Calu3 (cell line): ENCODE data around the gene NR4A1. TPM values are rescaled to one million over a fixed set of nuclear protein-coding genes. Genes with fewer than 3 reads are reported as not detected.

Experiments
- BruUV-seq: library from RNA; stranded (reverse); fragments of 400-500 nt; replicated peaks from 2 replicates; lab custom pipeline; 2021; lab: Mats Ljungman, UMichigan
- CTCF ChIA-PET: fragments of 300-600 bp; sonication (Branson Sonifier 250); formaldehyde crosslinking; loops from one replicate; lab custom pipeline; 2022; ENCODE audit warnings: antibody characterized with exemption; lab: Charles Lee
- DNase-seq: peaks from one replicate; pipeline ENCODE4 v3.0.0; 2022
- H3K27ac Mint-ChIP-seq: one replicate; pipeline ENCODE4 v1.8.0; 2022; ENCODE audit warnings: mixed read lengths; ENCODE audit not compliant: unreplicated experiment
- H3K27me3 Mint-ChIP-seq: one replicate; pipeline ENCODE4 v1.8.0; 2022; ENCODE audit warnings: mixed read lengths; ENCODE audit not compliant: unreplicated experiment
- H3K36me3 Mint-ChIP-seq: one replicate; pipeline ENCODE4 v1.8.0; 2022; ENCODE audit warnings: mild to moderate bottlenecking, moderate library complexity, mixed read lengths; ENCODE audit not compliant: insufficient read depth, unreplicated experiment
- H3K4me1 Mint-ChIP-seq: one replicate; pipeline ENCODE4 v1.8.0; 2022; ENCODE audit warnings: mild to moderate bottlenecking, low read depth, mixed read lengths; ENCODE audit not compliant: unreplicated experiment
- H3K4me3 Mint-ChIP-seq: one replicate; pipeline ENCODE4 v1.8.0; 2022; ENCODE audit warnings: mild to moderate bottlenecking, low read depth, moderate library complexity, mixed read lengths; ENCODE audit not compliant: unreplicated experiment
- H3K9me3 Mint-ChIP-seq: one replicate; pipeline ENCODE4 v1.8.0; 2022; ENCODE audit warnings: low read depth, mixed read lengths; ENCODE audit not compliant: unreplicated experiment
- intact Hi-C: fragments of 100-400 bp; cut with micrococcal nuclease; formaldehyde crosslinking; loops from one replicate; pipeline ENCODE4 v1.10.0; 2022; ENCODE audit not compliant: unreplicated experiment
- total RNA-seq: library from RNA; stranded (reverse); gene quantifications from 2 replicates; pipeline ENCODE4 v1.2.3, GENCODE V29; 2022
- TF ChIP-seq, protein P1 (sequence below): fragments of 200-600 bp; IDR thresholded peaks from one replicate; pipeline ENCODE4 v1.8.0; 2022; ENCODE audit warnings: antibody characterized with exemption; ENCODE audit not compliant: unreplicated experiment

NR4A1 gene
- total RNA-seq, 1 experiment from 2014 or later: 18.9 TPM

- no peak for DNase-seq
- intact Hi-C loops: no loop called here
- H3K4me1 Mint-ChIP-seq: peaks cover 11% of the 10 kb centered on the region
- H3K27me3 Mint-ChIP-seq: no peaks in the 10 kb centered on the region
- TF ChIP-seq, protein P1, sequence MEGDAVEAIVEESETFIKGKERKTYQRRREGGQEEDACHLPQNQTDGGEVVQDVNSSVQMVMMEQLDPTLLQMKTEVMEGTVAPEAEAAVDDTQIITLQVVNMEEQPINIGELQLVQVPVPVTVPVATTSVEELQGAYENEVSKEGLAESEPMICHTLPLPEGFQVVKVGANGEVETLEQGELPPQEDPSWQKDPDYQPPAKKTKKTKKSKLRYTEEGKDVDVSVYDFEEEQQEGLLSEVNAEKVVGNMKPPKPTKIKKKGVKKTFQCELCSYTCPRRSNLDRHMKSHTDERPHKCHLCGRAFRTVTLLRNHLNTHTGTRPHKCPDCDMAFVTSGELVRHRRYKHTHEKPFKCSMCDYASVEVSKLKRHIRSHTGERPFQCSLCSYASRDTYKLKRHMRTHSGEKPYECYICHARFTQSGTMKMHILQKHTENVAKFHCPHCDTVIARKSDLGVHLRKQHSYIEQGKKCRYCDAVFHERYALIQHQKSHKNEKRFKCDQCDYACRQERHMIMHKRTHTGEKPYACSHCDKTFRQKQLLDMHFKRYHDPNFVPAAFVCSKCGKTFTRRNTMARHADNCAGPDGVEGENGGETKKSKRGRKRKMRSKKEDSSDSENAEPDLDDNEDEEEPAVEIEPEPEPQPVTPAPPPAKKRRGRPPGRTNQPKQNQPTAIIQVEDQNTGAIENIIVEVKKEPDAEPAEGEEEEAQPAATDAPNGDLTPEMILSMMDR: no peak
- no peaks in the 10 kb centered on the region for H3K36me3 Mint-ChIP-seq
- CTCF ChIA-PET: no interaction called here
- H3K4me3 Mint-ChIP-seq: no peak overlapping the region
- no peak overlapping the region for H3K27ac Mint-ChIP-seq
- no TSS peak for BruUV-seq
- H3K9me3 Mint-ChIP-seq: no peaks in the 10 kb centered on the region
These were observed 35.7 kb upstream of the NR4A1 start for GRCh38 chr12:52015532-52016041.

DNA sequence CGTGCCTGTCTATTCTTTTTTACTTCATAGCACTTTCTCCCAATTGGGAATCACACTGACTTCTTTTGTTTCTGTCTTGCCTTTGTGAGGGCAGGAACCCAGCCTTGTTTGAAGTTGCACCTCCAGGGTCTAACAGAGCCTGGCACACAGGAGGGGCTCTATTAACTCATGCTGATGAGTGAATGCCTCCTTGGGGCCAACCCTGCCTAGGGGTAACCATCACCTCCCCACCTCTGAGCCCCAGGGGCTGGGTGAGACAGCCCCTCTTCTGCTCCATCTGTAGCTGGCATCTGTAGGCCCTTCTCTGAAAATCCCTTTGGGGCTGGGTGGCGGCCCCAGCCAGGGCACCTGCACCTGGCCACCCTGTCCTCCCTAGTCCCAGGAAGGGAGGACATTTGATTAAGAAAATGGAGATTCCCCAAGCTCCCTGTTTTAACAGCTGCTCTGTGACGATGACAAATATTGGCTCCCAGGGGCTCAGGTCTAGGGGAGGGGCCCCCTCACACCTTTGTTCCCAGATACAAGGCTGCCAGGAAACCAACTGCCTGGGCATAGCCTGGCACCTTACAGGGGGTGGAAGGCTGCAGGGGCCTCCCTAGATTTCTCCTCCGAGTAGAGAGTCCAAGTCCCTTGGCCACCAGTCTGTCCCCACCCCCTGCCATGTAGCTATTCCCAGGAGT, 32.7 kb upstream of the NR4A1 start:
- DNase-seq: no peak
- Mint-ChIP-seq H3K4me1 (peaks cover 17% of the 10 kb centered on the region), H3K9me3 (no peaks in the 10 kb centered on the region), H3K4me3 (no peak overlapping the region), H3K27ac (no peak overlapping the region), H3K36me3 (peaks cover 10% of the 10 kb centered on the region), H3K27me3 (no peaks in the 10 kb centered on the region)
- no TSS peak for BruUV-seq
- CTCF ChIA-PET: interaction anchor here (0.6 to 6.1 kb wide), 2 partner anchors 14 to 127 kb away, joined by 4 to 73 read pairs; no protein-coding TSS in a partner anchor
- TF ChIP-seq, protein P1: no peak
- intact Hi-C loops: no loop called here

GRCh38 chr12:52019113-52019770, 32.0 kb upstream of the NR4A1 start:
- no peaks in the 10 kb centered on the region for H3K9me3 Mint-ChIP-seq
- BruUV-seq: no TSS peak
- H3K27me3 Mint-ChIP-seq: no peaks in the 10 kb centered on the region
- H3K27ac Mint-ChIP-seq: no peak overlapping the region
- TF ChIP-seq, protein P1: no peak
- no peak overlapping the region for H3K4me3 Mint-ChIP-seq
- H3K36me3 Mint-ChIP-seq: peaks cover 10% of the 10 kb centered on the region
- intact Hi-C loops: no loop called here
- CTCF ChIA-PET: interaction anchor here (0.6 to 6.1 kb wide), 3 partner anchors 13 to 127 kb away, joined by 4 to 73 read pairs (median 4); no protein-coding TSS in a partner anchor
- H3K4me1 Mint-ChIP-seq: peaks cover 19% of the 10 kb centered on the region
- peak; percentile 41 for DNase-seq

DNA sequence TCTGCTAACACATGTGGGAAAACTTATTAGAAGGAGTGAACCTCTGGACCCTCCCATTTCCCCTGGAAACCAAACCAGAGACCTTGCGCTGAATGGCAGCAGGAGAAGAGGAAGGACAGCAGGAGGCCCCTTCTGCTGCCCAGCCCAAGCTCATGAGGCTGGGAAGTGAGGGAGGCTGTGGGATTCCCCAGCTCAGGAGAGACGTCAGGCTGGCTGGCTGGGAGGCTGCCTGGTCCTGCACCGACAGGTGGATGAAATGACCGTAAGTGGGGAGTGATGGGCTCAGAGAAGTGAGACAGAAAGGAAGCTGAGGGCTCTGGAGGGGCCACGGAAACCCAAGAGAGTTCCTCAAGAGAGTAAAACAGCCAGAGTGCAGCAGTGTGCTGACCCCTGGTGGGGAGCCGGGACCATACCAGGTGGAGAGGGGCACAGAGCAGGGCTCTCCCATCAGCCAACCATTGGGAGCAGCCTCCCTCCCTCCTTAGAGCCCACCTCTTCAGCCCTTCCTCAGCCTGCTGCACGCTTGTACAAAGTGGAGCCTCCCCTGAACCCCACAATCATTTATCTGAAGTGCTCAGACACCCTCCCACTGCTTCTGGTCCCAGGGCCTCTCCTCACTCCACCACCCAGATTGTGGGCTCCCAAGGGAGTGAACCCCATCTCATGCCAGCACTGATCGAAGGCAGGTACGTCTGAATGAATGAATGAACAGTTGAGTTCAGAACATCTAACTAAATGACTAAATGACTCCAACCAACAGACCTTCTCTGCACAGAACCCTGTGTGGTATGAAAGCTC, 30.5 kb upstream of the NR4A1 start:
- no peaks in the 10 kb centered on the region for H3K27me3 Mint-ChIP-seq
- H3K4me1 Mint-ChIP-seq: peaks cover 33% of the 10 kb centered on the region
- H3K27ac Mint-ChIP-seq: no peak overlapping the region
- H3K36me3 Mint-ChIP-seq: peaks cover 17% of the 10 kb centered on the region
- CTCF ChIA-PET: interaction anchor here (1.0 to 6.1 kb wide), 4 partner anchors 11 to 96 kb away, joined by 3 to 73 read pairs (median 6); no protein-coding TSS in a partner anchor
- TF ChIP-seq, protein P1: peak; percentile 72
- intact Hi-C loops: loop anchor here (2.0 kb wide), 1 partner anchor 16 kb away; no protein-coding TSS in a partner anchor
- H3K4me3 Mint-ChIP-seq: no peak overlapping the region
- no peaks in the 10 kb centered on the region for H3K9me3 Mint-ChIP-seq
- BruUV-seq: no TSS peak
- DNase-seq: peak; percentile 66
